ENCODE results near the gene S100A6.

DNA sequence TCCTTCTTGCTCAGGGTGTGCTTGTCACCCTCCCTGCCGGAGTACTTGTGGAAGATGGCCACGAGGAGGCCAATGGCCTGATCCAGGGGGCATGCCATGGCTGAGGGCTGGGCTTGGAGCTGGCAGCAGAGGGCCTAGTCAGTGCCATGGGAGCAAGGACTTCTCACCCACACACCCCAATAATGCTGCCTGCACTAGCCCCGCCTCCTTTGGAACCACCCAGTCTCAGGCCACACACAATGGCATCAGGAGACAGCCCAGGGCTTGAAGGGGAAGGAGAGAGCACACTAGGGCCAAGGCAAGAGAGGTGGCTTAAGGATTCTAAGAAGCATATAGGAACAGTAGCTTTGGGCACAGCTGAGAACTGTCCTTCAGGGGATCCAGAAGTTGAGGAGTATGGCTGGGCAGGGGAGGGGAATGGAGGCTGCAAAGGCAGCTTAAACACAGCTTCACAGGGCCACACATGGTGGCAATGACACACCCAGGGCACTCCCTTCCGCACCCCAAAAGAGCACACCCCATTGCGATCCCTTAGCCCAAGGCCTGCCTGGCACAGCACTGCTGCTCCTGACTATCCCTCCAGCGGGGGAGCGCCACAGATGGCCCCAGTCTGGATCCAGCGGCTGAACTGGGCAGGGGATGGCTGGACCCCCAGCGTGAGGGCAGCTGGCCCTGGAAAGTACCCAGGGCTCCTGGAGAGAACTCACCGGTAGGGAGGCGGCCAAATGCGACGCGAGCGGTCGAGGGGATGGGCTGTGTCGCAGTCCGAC lies at the start of gene S100A6:
- TF ChIP-seq TAF1 (IDR thresholded peaks at IDR 0.05; ENCODE audit: borderline replicate concordance, low read depth, low read length), result no peak
- TF ChIP-seq POLR2A (IDR thresholded peaks at IDR 0.05; ENCODE audit: low read depth, low read length), result no peak
- no peak for TF ChIP-seq POLR2AphosphoS5 (IDR thresholded peaks at IDR 0.05; ENCODE audit: low read depth, low read length)

Measured in GM12892 (cell line).